HCT116 (cell line): ENCODE data around the gene ACTN4. TPM values are rescaled to one million over a fixed set of nuclear protein-coding genes. Genes with fewer than 3 reads are reported as not detected.

Source experiments
- ATAC-seq: fragments of 200-7000 bp; cut with Tn5 transposase; 2 replicates; pipeline ENCODE4 v1.9.1; 2020; ENCODE audit warnings: mild to moderate bottlenecking, moderate library complexity
- BruUV-seq: library from RNA; stranded (reverse); fragments of 400-500 nt; replicated peaks from 2 replicates; lab custom pipeline; 2021; lab: Mats Ljungman, UMichigan
- CTCF ChIA-PET: fragments of 300-600 bp; sonication (Branson Sonifier 250); formaldehyde crosslinking; loops from one replicate; lab custom pipeline; 2021; ENCODE audit warnings: antibody characterized with exemption; lab: Charles Lee
- POLR2A ChIA-PET: fragments of 300-600, 350-600 bp; sonication (Branson Sonifier 250); formaldehyde crosslinking; loops from one replicate; lab custom pipeline; 2021; ENCODE audit warnings: antibody characterized with exemption; lab: Charles Lee
- RAD21 ChIA-PET, 2 experiments: fragments of 300-600 bp; sonication (Branson Sonifier 250); formaldehyde crosslinking; loops; one replicate each; lab custom pipeline; 2023; ENCODE audit warnings: low total read pairs in 2 of 2; ENCODE audit not compliant: uncharacterized antibody in 2 of 2, unreplicated experiment in 2 of 2, low non-redundant PET in 1 of 2; lab: Charles Lee
- DNase-seq: peaks from one replicate; pipeline ENCODE4 v3.0.0-alpha.2; 2010; ENCODE audit warnings: low read depth, low spot score
- H2AFZ ChIP-seq: fragments of 200-600 bp; shearing (Covaris generic), sonication (generic); 2 replicates; pipeline ENCODE4 v1.6.1; 2017; ENCODE audit warnings: low read depth, mixed run types, mixed read lengths, antibody characterized with exemption, low read length; ENCODE audit not compliant: poor library complexity, severe bottlenecking
- H3K27ac ChIP-seq: 2 replicates; pipeline ENCODE4 v1.5.1; 2012; ENCODE audit warnings: low read depth, low read length
- H3K27me3 ChIP-seq: fragments of 200-600 bp; sonication (generic); 2 replicates; pipeline ENCODE4 v1.6.1; 2016; ENCODE audit warnings: mixed run types, low read length, mixed read lengths; ENCODE audit not compliant: insufficient read depth
- H3K36me3 ChIP-seq, 2 experiments: fragments of 200-500 bp in 1 of 2; fragments of 200-600 bp in 1 of 2; sonication (Bioruptor generic) in 1 of 2; sonication (generic) in 1 of 2; 2 replicates each; pipeline versions ENCODE4 v1.5.1 to v1.6.1; 2014 to 2016; ENCODE audit warnings: low read length in 2 of 2, inconsistent platforms in 1 of 2, mixed read lengths in 1 of 2, mixed run types in 1 of 2; ENCODE audit not compliant: insufficient read depth in 2 of 2, control insufficient read depth in 1 of 2
- H3K4me1 ChIP-seq, 2 experiments: fragments of 200-600 bp in 1 of 2; sonication (generic) in 1 of 2; 2 replicates each; pipeline versions ENCODE4 v1.5.1 to v1.6.1; 2012 to 2017; ENCODE audit warnings: low read length in 2 of 2, inconsistent platforms in 1 of 2, mild to moderate bottlenecking in 1 of 2, mixed read lengths in 1 of 2, mixed run types in 1 of 2, moderate library complexity in 1 of 2; ENCODE audit not compliant: insufficient read depth in 2 of 2, control insufficient read depth in 1 of 2
- H3K4me2 ChIP-seq: fragments of 200-600 bp; sonication (generic); 2 replicates; pipeline ENCODE4 v1.6.1; 2017; ENCODE audit warnings: mixed run types, low read length, mixed read lengths
- H3K4me3 ChIP-seq, 2 experiments: fragments of 200-600 bp in 1 of 2; sonication (generic) in 1 of 2; replicated peaks in 1 of 2; 2 replicates each; pipeline ENCODE4 v1.5.1; 2011 to 2016; ENCODE audit warnings: low read length in 2 of 2, control low read depth in 1 of 2, low read depth in 1 of 2, mild to moderate bottlenecking in 1 of 2, mixed read lengths in 1 of 2, mixed run types in 1 of 2
- H3K79me2 ChIP-seq: fragments of 200-600 bp; sonication (generic); 2 replicates; pipeline ENCODE4 v1.6.1; 2017; ENCODE audit warnings: mild to moderate bottlenecking, mixed run types, low read length, moderate library complexity, mixed read lengths; ENCODE audit not compliant: insufficient read depth
- H3K9ac ChIP-seq: fragments of 200-600 bp; sonication (generic); 2 replicates; pipeline ENCODE4 v1.6.1; 2016; ENCODE audit warnings: low read length, mixed read lengths
- H3K9me2 ChIP-seq: fragments of 200-600 bp; sonication (generic), shearing (Covaris generic); 2 replicates; pipeline ENCODE4 v1.6.1; 2017; ENCODE audit warnings: mixed run types, mild to moderate bottlenecking, moderate library complexity; ENCODE audit not compliant: insufficient read depth
- H3K9me3 ChIP-seq, 2 experiments: fragments of 200-500 bp in 1 of 2; fragments of 200-600 bp in 1 of 2; sonication (Bioruptor generic) in 1 of 2; sonication (generic) in 1 of 2; 2 replicates each; pipeline ENCODE4 v1.6.1; 2014 to 2017; ENCODE audit warnings: low read length in 2 of 2, mixed read lengths in 2 of 2, inconsistent platforms in 1 of 2, low read depth in 1 of 2, mild to moderate bottlenecking in 1 of 2, mixed run types in 1 of 2, moderate library complexity in 1 of 2; ENCODE audit not compliant: control insufficient read depth in 1 of 2, insufficient read depth in 1 of 2
- H4K20me1 ChIP-seq: fragments of 200-600 bp; sonication (generic), shearing (Covaris generic); 2 replicates; pipeline ENCODE4 v1.6.1; 2017; ENCODE audit warnings: mixed run types, mild to moderate bottlenecking, moderate library complexity; ENCODE audit not compliant: insufficient read depth
- CTCF ChIP-seq, 3 experiments: fragments of 200-600 bp in 1 of 3; sonication (generic) in 1 of 3; IDR thresholded peaks in 2 of 3; conservative IDR thresholded peaks in 1 of 3; 2 replicates each; pipeline ENCODE4 v1.5.1; 2012 to 2017; ENCODE audit warnings: low read depth in 2 of 3, low read length in 2 of 3, antibody characterized with exemption in 1 of 3, borderline replicate concordance in 1 of 3, control low read depth in 1 of 3, mild to moderate bottlenecking in 1 of 3, mixed read lengths in 1 of 3, mixed run types in 1 of 3, moderate library complexity in 1 of 3; ENCODE audit not compliant: insufficient read depth in 1 of 3
- ELF1 ChIP-seq: IDR thresholded peaks from 2 replicates; pipeline ENCODE4 v1.6.1; 2012; ENCODE audit warnings: low read depth, borderline replicate concordance
- EZH2 ChIP-seq: fragments of 200-600 bp; sonication (generic); IDR thresholded peaks from 2 replicates; pipeline ENCODE4 v1.6.1; 2017; ENCODE audit warnings: antibody characterized with exemption, mixed run types
- FOSL1 ChIP-seq: IDR thresholded peaks from 2 replicates; pipeline ENCODE4 v1.6.1; 2012; ENCODE audit warnings: low read depth
- REST ChIP-seq: IDR thresholded peaks from 2 replicates; pipeline ENCODE4 v1.6.1; 2012; ENCODE audit warnings: low read depth
- YY1 ChIP-seq: IDR thresholded peaks from 2 replicates; pipeline ENCODE4 v1.6.1; 2011; ENCODE audit warnings: low read length, low read depth, moderate library complexity, mild to moderate bottlenecking; ENCODE audit not compliant: insufficient replicate concordance; ENCODE audit errors: extremely low read depth
- intact Hi-C: fragments of 100-400 bp; cut with micrococcal nuclease; formaldehyde crosslinking; loops from 2 replicates; pipeline ENCODE4 v1.10.0; 2022
- total RNA-seq: library from RNA; stranded (reverse); gene quantifications from one replicate; pipeline ENCODE4 v1.2.1, GENCODE V29; 2021; ENCODE audit not compliant: unreplicated experiment
- TF ChIP-seq, protein P1 (sequence below): IDR thresholded peaks from 2 replicates; pipeline ENCODE4 v1.6.1; 2011; ENCODE audit warnings: mild to moderate bottlenecking, low read length, moderate library complexity; ENCODE audit not compliant: insufficient replicate concordance; ENCODE audit errors: extremely low read depth

Gene ACTN4
- total RNA-seq, 1 experiment from 2014 or later: 651 TPM

DNA sequence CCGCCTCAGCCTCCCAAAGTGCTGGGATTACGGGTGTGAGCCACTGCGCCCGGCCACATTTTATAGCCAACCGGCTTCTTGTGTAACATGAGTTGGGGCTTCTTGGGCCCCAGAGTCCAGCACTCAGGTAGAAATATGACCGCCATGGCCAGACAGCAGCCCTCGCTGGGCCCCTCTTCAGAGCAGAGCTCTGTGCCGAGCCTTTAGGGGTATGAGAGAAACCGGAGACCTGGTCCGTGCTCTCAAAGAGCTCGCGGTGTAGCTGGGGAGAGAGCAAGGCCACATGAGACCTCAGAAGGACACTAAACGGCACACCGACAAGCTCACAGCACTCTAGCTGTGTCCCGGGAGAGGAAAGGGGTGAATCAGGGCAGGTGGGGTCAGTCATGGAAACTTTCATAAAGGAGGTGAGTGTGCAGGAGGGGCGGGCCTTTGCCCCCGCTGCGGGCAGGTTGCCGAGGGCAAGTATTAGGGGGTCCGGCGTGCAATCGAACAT is 15.8 kb downstream of the ACTN4 start:
- intact Hi-C loops: no loop called here
- Histone ChIP-seq H4K20me1 (peaks cover 16% of the 10 kb centered on the region; the same call in 1 of the 2 replicates), H3K4me2 (no peak overlapping the region), H3K4me3 (no peak overlapping the region), H3K4me1 (peaks cover 86 to 95% of the 10 kb centered on the region in 2 experiments), H3K27me3 (no peaks in the 10 kb centered on the region), H3K36me3 (peaks cover 7 to 20% of the 10 kb centered on the region in 2 experiments; a peak in 2 of 4 replicates), H3K79me2 (peaks cover 100% of the 10 kb centered on the region), H3K9me2 (no peaks in the 10 kb centered on the region), H3K9ac (no peak overlapping the region), H3K27ac (no peak overlapping the region), H2AFZ (no peak overlapping the region), H3K9me3 (no peaks in the 10 kb centered on the region)
- ChIA-PET CTCF (interaction anchor here (0.7 to 1.2 kb wide), 2 partner anchors 30 to 40 kb away, joined by 3 read pairs; no protein-coding TSS in a partner anchor), POLR2A (interaction anchor here (0.6 to 2.8 kb wide), 2 partner anchors 20 to 295 kb away, joined by 3 to 9 read pairs; no protein-coding TSS in a partner anchor), RAD21 (no interaction called here)
- ATAC-seq (no peak), DNase-seq (no peak)
- TF ChIP-seq CTCF (IDR thresholded peaks at IDR 0.05 in 2 of 3, conservative IDR thresholded peaks at IDR 0.05 in 1 of 3; ENCODE audit: borderline replicate concordance in 1 of 3, insufficient read depth in 1 of 3, low read depth in 2 of 3, low read length in 2 of 3): no peak
- TF ChIP-seq ELF1: no peak
- no peak for TF ChIP-seq FOSL1
- TF ChIP-seq REST: no peak
- TF ChIP-seq, protein P1, sequence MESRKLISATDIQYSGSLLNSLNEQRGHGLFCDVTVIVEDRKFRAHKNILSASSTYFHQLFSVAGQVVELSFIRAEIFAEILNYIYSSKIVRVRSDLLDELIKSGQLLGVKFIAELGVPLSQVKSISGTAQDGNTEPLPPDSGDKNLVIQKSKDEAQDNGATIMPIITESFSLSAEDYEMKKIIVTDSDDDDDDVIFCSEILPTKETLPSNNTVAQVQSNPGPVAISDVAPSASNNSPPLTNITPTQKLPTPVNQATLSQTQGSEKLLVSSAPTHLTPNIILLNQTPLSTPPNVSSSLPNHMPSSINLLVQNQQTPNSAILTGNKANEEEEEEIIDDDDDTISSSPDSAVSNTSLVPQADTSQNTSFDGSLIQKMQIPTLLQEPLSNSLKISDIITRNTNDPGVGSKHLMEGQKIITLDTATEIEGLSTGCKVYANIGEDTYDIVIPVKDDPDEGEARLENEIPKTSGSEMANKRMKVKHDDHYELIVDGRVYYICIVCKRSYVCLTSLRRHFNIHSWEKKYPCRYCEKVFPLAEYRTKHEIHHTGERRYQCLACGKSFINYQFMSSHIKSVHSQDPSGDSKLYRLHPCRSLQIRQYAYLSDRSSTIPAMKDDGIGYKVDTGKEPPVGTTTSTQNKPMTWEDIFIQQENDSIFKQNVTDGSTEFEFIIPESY: no peak
- no peak for TF ChIP-seq YY1
- TF ChIP-seq EZH2: no peak
- no TSS peak for BruUV-seq
